GM12878 (cell line): ENCODE measurements around the gene GRK1. TPM values are rescaled to one million over a fixed set of nuclear protein-coding genes. Genes with fewer than 3 reads are reported as not detected.

Experiments used
- ATAC-seq: fragments of 200-7000 bp; cut with Tn5 transposase; 3 replicates; pipeline ENCODE4 v1.9.1; 2020; ENCODE audit warnings: mild to moderate bottlenecking, moderate library complexity
- BruUV-seq: library from RNA; stranded (reverse); fragments of 400-500 nt; replicated peaks from 2 replicates; lab custom pipeline; 2021; lab: Mats Ljungman, UMichigan
- CTCF ChIA-PET: fragments of 300-600 bp; sonication (Branson Sonifier 250); formaldehyde crosslinking; extraction: SDS; loops from one replicate; lab custom pipeline; 2021; ENCODE audit warnings: inconsistent platforms; lab: Yijun Ruan, JAX
- POLR2A ChIA-PET: fragments of 350-600 bp; formaldehyde crosslinking; extraction: SDS; loops from one replicate; lab custom pipeline; 2021; ENCODE audit warnings: inconsistent platforms; lab: Charles Lee
- RAD21 ChIA-PET: fragments of 300-600 bp; sonication (Branson Sonifier 250); formaldehyde crosslinking; loops from one replicate; lab custom pipeline; 2023; ENCODE audit warnings: antibody characterized with exemption; ENCODE audit not compliant: unreplicated experiment; lab: Charles Lee
- SMC1A ChIA-PET: fragments of 300-600 bp; sonication (Branson Sonifier 250); formaldehyde crosslinking; loops from one replicate; lab custom pipeline; 2023; ENCODE audit not compliant: unreplicated experiment, uncharacterized antibody; lab: Charles Lee
- DNase-seq: peaks from one replicate; pipeline ENCODE4 v3.0.0-alpha.2; 2011; ENCODE audit warnings: low read depth, low spot score
- FAIRE-seq: peaks from 3 replicates; lab custom pipeline; 2011; peaks lifted over from hg19 to GRCh38; lab: Jason Lieb, UNC
- H2AFZ ChIP-seq: 2 replicates; pipeline ENCODE4 v1.6.0; 2011; ENCODE audit warnings: low read depth, low read length, control low read depth; ENCODE audit not compliant: control insufficient read depth
- H3K27ac ChIP-seq: 2 replicates; pipeline ENCODE4 v1.5.1; 2011; ENCODE audit warnings: control low read depth; ENCODE audit not compliant: control insufficient read depth, insufficient read depth
- H3K27me3 ChIP-seq, 2 experiments: replicated peaks in 1 of 2; 2 replicates each; pipeline versions ENCODE4 v1.6.0 to v1.6.1; 2011; ENCODE audit warnings: low read length in 1 of 2; ENCODE audit not compliant: control insufficient read depth in 2 of 2, insufficient read depth in 2 of 2
- H3K36me3 ChIP-seq, 2 experiments: 2 replicates each; pipeline ENCODE4 v1.5.1; 2011; ENCODE audit warnings: low read length in 1 of 2; ENCODE audit not compliant: control insufficient read depth in 2 of 2, insufficient read depth in 2 of 2
- H3K4me1 ChIP-seq: 2 replicates; pipeline ENCODE4 v1.6.1; 2011; ENCODE audit warnings: mild to moderate bottlenecking, low read length, moderate library complexity, mixed read lengths; ENCODE audit not compliant: control insufficient read depth, insufficient read depth
- H3K4me2 ChIP-seq: 2 replicates; pipeline ENCODE4 v1.6.0; 2011; ENCODE audit warnings: control low read depth; ENCODE audit not compliant: control insufficient read depth, insufficient read depth
- H3K4me3 ChIP-seq: fragments of 200-600 bp; sonication (generic); 2 replicates; pipeline ENCODE4 v1.5.1; 2016
- H3K79me2 ChIP-seq: 2 replicates; pipeline ENCODE4 v1.6.0; 2011; ENCODE audit warnings: low read length; ENCODE audit not compliant: control insufficient read depth, insufficient read depth
- H3K9ac ChIP-seq: 2 replicates; pipeline ENCODE4 v1.8.0; 2011; ENCODE audit warnings: low read length, control low read depth, mixed read lengths; ENCODE audit not compliant: control insufficient read depth, insufficient read depth
- H3K9me3 ChIP-seq: replicated peaks from 3 replicates; pipeline ENCODE4 v1.5.1; 2011; ENCODE audit warnings: mild to moderate bottlenecking, low read length; ENCODE audit not compliant: control insufficient read depth, insufficient read depth
- H4K20me1 ChIP-seq: 2 replicates; pipeline ENCODE4 v1.6.0; 2011; ENCODE audit not compliant: control insufficient read depth, insufficient read depth
- CBFB ChIP-seq: IDR thresholded peaks from 2 replicates; pipeline ENCODE4 v1.6.1; 2016; ENCODE audit warnings: antibody characterized with exemption, low read depth
- DPF2 ChIP-seq: fragments of 450-650 bp; IDR thresholded peaks from 2 replicates; pipeline ENCODE4 v1.6.1; 2017; ENCODE audit warnings: mild to moderate bottlenecking
- MAX ChIP-seq: IDR thresholded peaks from 2 replicates; pipeline ENCODE4 v1.6.1; 2012; ENCODE audit warnings: low read depth, low read length, improper control_type of control experiment
- NBN ChIP-seq: fragments of 450-650 bp; IDR thresholded peaks from 2 replicates; pipeline ENCODE4 v1.6.1; 2016
- POLR2AphosphoS5 ChIP-seq: IDR thresholded peaks from 2 replicates; pipeline ENCODE4 v1.6.1; 2011; ENCODE audit warnings: mild to moderate bottlenecking, low read length, inconsistent platforms
- RB1 ChIP-seq: fragments of 450-650 bp; formaldehyde crosslinking; IDR thresholded peaks from 2 replicates; pipeline ENCODE4 v1.6.1; 2017; ENCODE audit warnings: mild to moderate bottlenecking, borderline replicate concordance
- SKIL ChIP-seq: fragments of 450-650 bp; IDR thresholded peaks from 2 replicates; pipeline ENCODE4 v1.6.1; 2017; ENCODE audit warnings: mild to moderate bottlenecking, low read depth, inconsistent platforms; ENCODE audit not compliant: poor library complexity, severe bottlenecking
- SMC3 ChIP-seq: IDR thresholded peaks from 2 replicates; pipeline ENCODE4 v1.6.1; 2011; ENCODE audit warnings: low read length, improper control_type of control experiment, borderline replicate concordance
- SREBF2 ChIP-seq: IDR thresholded peaks from 2 replicates; pipeline ENCODE4 v1.6.1; 2012; ENCODE audit warnings: mild to moderate bottlenecking, low read length
- SUZ12 ChIP-seq: fragments of 200-600 bp; sonication (generic); IDR thresholded peaks from one replicate; pipeline ENCODE4 v1.6.1; 2018; ENCODE audit warnings: antibody characterized with exemption, mild to moderate bottlenecking; ENCODE audit not compliant: unreplicated experiment
- TARDBP ChIP-seq: IDR thresholded peaks from 2 replicates; pipeline ENCODE4 v1.6.1; 2016; ENCODE audit warnings: borderline replicate concordance
- WGBS: methylation state at CpG from one replicate; pipeline ENCODE4 v1.1.6; 2016; ENCODE audit warnings: low lambda C conversion rate; ENCODE audit not compliant: insufficient replicate concordance, insufficient coverage; ENCODE audit errors: missing lambda C conversion rate; 5-methylcytosine and 5-hydroxymethylcytosine counted together
- in situ Hi-C: fragments of 300-500 bp; cut with MboI; formaldehyde crosslinking; loops from 9 replicates; pipeline ENCODE4 v1.14.3; 2018; ENCODE audit warnings: mixed read lengths
- intact Hi-C: fragments of 100-400 bp; cut with micrococcal nuclease; formaldehyde crosslinking; loops from one replicate; pipeline ENCODE4 v1.14.2; 2022; ENCODE audit not compliant: unreplicated experiment
- polyA plus RNA-seq, 11 experiments: library from polyadenylated mRNA; depleted of rRNA in 4 of 11; unstranded in 6 of 11; stranded (reverse) in 5 of 11; fragments of >200 nt; fragmentation: Nextera tagmentation in 4 of 11; fragmentation: Illumina TruSeq in 1 of 11; extraction: Ambion mirVana in 4 of 11; extraction: Trizol in 1 of 11; gene quantifications; 1 replicate in 1 of 11; 2 replicates in 10 of 11; pipeline versions ENCODE4 v1.2.1 to v1.2.3, GENCODE V29; 2011 to 2016; ENCODE audit warnings: inconsistent platforms in 2 of 11, missing spikeins in 2 of 11, low read depth in 1 of 11
- total RNA-seq, 4 experiments: library from RNA; depleted of rRNA in 3 of 4; stranded (reverse); fragments of >200 nt in 3 of 4; fragmentation: Illumina TruSeq in 1 of 4; extraction: Trizol in 1 of 4; gene quantifications; 2 replicates each; pipeline versions ENCODE4 v1.2.1 to v1.2.3, GENCODE V29; 2013 to 2021

GRK1 gene
- total and polyA plus RNA-seq, 10 of the 15 experiments (the other 5 are each of a cell fraction or from before 2014, with no cell fraction given), result under 0.01 to 0.04 TPM; not detected in 8

GRCh38 chr13:113781571-113781970 is 114.6 kb downstream of the GRK1 start:
- TF ChIP-seq TARDBP (no peak), POLR2AphosphoS5 (no peak), SMC3 (no peak), DPF2 (no peak), RB1 (no peak), NBN (no peak), MAX (no peak), SREBF2 (no peak), SUZ12 (no peak), SKIL (no peak), CBFB (no peak)
- TF ChIP-seq, all 136 proteins: peak for 0
- DNase-seq (no peak), FAIRE-seq (no peak), ATAC-seq (no peak)
- no peak overlapping the region for H3K9ac ChIP-seq
- ChIA-PET SMC1A (no interaction called here), RAD21 (no interaction called here), POLR2A (no interaction called here), CTCF (no interaction called here)
- no peak overlapping the region for H2AFZ ChIP-seq
- no peaks in the 10 kb centered on the region for H3K36me3 ChIP-seq
- no peak overlapping the region for H3K27ac ChIP-seq
- no peaks in the 10 kb centered on the region for H3K9me3 ChIP-seq
- 32% methylated on average over 2 of the region's 2 CpGs for WGBS
- no peak overlapping the region for H3K4me2 ChIP-seq
- H3K4me3 ChIP-seq, result no peak overlapping the region
- intact Hi-C loops, result no loop called here
- no peaks in the 10 kb centered on the region for H3K4me1 ChIP-seq
- H3K27me3 ChIP-seq, result no peaks in the 10 kb centered on the region; a peak in 2 of 4 replicates
- H4K20me1 ChIP-seq, result no peaks in the 10 kb centered on the region
- H3K79me2 ChIP-seq, result no peaks in the 10 kb centered on the region
- in situ Hi-C loops, result no loop called here
- BruUV-seq, result no TSS peak
